Mesendoderm (in vitro differentiated cells): ENCODE data around the gene RNF217.

ENCODE experiments used
- DNase-seq: peaks from one replicate; pipeline ENCODE4 v3.0.0; 2013
- H2AK5ac ChIP-seq: 2 replicates; pipeline ENCODE4 v1.6.1; 2013; ENCODE audit warnings: low read length, inconsistent platforms
- H2BK120ac ChIP-seq: 2 replicates; pipeline ENCODE4 v1.6.1; 2013; ENCODE audit warnings: low read depth, mild to moderate bottlenecking, low read length, moderate library complexity, mixed read lengths
- H2BK15ac ChIP-seq: replicated peaks from 2 replicates; pipeline ENCODE4 v1.6.1; 2013; ENCODE audit warnings: low read depth, mild to moderate bottlenecking, moderate library complexity
- H2BK5ac ChIP-seq: 2 replicates; pipeline ENCODE4 v1.6.1; 2013; ENCODE audit warnings: low read length, inconsistent platforms
- H3K18ac ChIP-seq: 2 replicates; pipeline ENCODE4 v1.6.1; 2013; ENCODE audit warnings: mild to moderate bottlenecking, low read length, mixed read lengths
- H3K23ac ChIP-seq: one replicate; pipeline ENCODE4 v1.6.1; 2013; ENCODE audit warnings: low read length
- H3K27ac ChIP-seq: 2 replicates; pipeline ENCODE4 v1.5.1; 2013; ENCODE audit warnings: low read depth, mild to moderate bottlenecking, inconsistent platforms, low read length, moderate library complexity
- H3K27me3 ChIP-seq: 2 replicates; pipeline ENCODE4 v1.6.1; 2013; ENCODE audit warnings: low read length, control low read depth, mild to moderate bottlenecking, inconsistent platforms; ENCODE audit not compliant: insufficient read depth, poor library complexity
- H3K36me3 ChIP-seq: 2 replicates; pipeline ENCODE4 v1.6.1; 2013; ENCODE audit warnings: low read length, inconsistent platforms; ENCODE audit not compliant: control insufficient read depth, insufficient read depth
- H3K4ac ChIP-seq: one replicate; pipeline ENCODE4 v1.6.1; 2013; ENCODE audit warnings: low read depth, mild to moderate bottlenecking, low read length, moderate library complexity
- H3K4me1 ChIP-seq: 2 replicates; pipeline ENCODE4 v1.6.1; 2013; ENCODE audit warnings: low read depth, low read length, inconsistent platforms; ENCODE audit not compliant: control insufficient read depth
- H3K4me2 ChIP-seq: 2 replicates; pipeline ENCODE4 v1.6.1; 2013; ENCODE audit warnings: low read length
- H3K4me3 ChIP-seq: 2 replicates; pipeline ENCODE4 v1.5.1; 2013; ENCODE audit warnings: mild to moderate bottlenecking, low read length
- H3K56ac ChIP-seq: one replicate; pipeline ENCODE4 v1.6.1; 2013; ENCODE audit warnings: low read length
- H3K79me1 ChIP-seq: 2 replicates; pipeline ENCODE4 v1.6.1; 2013; ENCODE audit warnings: low read length, inconsistent platforms
- H3K79me2 ChIP-seq: 2 replicates; pipeline ENCODE4 v1.6.1; 2013; ENCODE audit warnings: mild to moderate bottlenecking, low read length; ENCODE audit not compliant: control insufficient read depth, insufficient read depth
- H3K9ac ChIP-seq: 2 replicates; pipeline ENCODE4 v1.6.1; 2013; ENCODE audit warnings: low read length, inconsistent platforms
- H4K5ac ChIP-seq: one replicate; pipeline ENCODE4 v1.6.1; 2013; ENCODE audit warnings: low read length
- H4K8ac ChIP-seq: one replicate; pipeline ENCODE4 v1.6.1; 2013; ENCODE audit warnings: low read depth, mild to moderate bottlenecking, control low read depth, low read length, moderate library complexity
- WGBS: extraction: QIAGEN DNeasy Blood & Tissue Kit; methylation state at CpG from one replicate; pipeline ENCODE4 v1.1.7; 2013; ENCODE audit warnings: low lambda C conversion rate, missing lambda C conversion rate; ENCODE audit not compliant: insufficient coverage; ENCODE audit errors: extremely low coverage; 5-methylcytosine and 5-hydroxymethylcytosine counted together

Gene RNF217

DNA sequence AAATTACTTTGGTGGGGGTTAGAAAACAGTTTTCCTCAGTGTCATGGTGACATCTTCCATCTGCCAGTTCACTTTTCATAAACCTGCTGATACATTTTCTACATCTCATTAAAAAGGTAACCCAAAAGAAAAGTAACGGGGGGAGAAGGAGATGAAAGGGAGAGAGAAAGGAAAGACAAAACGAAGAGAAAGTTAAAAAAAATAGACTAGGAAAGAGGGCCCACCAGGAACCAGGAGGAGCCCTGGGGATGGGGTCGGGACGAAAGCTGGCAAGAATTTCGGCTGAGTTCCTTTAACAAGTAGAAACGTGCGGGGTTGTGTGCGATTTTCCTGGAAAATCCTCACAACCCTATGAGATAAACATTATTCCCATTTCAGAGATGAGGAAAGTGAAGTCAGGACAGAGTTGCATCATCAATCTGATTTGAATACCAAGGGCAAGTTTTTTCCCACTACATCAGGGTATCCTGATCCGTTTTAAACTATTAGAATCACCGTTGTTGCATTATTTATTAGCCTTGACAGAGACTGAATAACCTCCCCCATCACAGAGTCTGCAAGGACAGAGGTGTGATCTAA lies 137.9 kb downstream of the RNF217 start:
- Histone ChIP-seq H2BK15ac (no peak overlapping the region), H3K27ac (no peak overlapping the region), H3K4me3 (no peak overlapping the region), H3K9ac (no peak overlapping the region), H3K18ac (no peak overlapping the region), H3K4ac (no peak overlapping the region), H4K8ac (no peak overlapping the region), H3K56ac (no peak overlapping the region), H3K23ac (no peak overlapping the region), H4K5ac (no peak overlapping the region), H2BK5ac (no peak overlapping the region), H2AK5ac (no peak overlapping the region), H3K27me3 (no peaks in the 10 kb centered on the region), H3K4me1 (no peaks in the 10 kb centered on the region), H3K4me2 (peak overlapping the region; percentile 86), H3K79me2 (no peaks in the 10 kb centered on the region), H3K36me3 (no peaks in the 10 kb centered on the region), H3K79me1 (no peaks in the 10 kb centered on the region), H2BK120ac (no peak overlapping the region)
- WGBS = no CpG with 5 or more reads among the region's 10 CpGs
- no peak for DNase-seq

DNA sequence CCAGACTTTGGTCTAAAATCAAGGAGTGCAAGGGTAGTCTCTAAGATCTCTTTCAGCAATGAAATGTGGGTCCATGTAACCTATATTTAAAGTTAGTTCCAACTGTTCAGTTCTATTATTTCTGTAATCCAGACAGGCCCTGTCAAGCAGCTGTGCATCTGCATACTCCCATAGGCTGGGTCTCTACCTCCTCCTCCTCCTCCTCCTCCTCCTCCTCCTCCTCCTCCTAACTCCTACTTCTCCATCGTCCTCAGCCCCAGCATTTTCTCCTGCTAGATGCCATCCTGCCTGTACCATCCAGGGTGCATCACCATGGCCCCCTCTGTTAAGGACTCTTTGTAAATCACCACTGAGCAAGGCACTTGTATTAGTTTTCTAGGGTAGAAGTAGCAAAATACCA lies 138.9 kb downstream of the RNF217 start:
- Histone ChIP-seq H3K18ac (no peak overlapping the region), H4K8ac (no peak overlapping the region), H3K36me3 (no peaks in the 10 kb centered on the region), H3K27me3 (no peaks in the 10 kb centered on the region), H3K4ac (no peak overlapping the region), H3K56ac (no peak overlapping the region), H3K27ac (no peak overlapping the region), H2AK5ac (no peak overlapping the region), H3K4me1 (no peaks in the 10 kb centered on the region), H2BK15ac (no peak overlapping the region), H3K9ac (no peak overlapping the region), H2BK5ac (no peak overlapping the region), H3K4me3 (no peak overlapping the region), H4K5ac (no peak overlapping the region), H3K79me1 (no peaks in the 10 kb centered on the region), H3K4me2 (no peak overlapping the region), H2BK120ac (no peak overlapping the region), H3K23ac (no peak overlapping the region), H3K79me2 (no peaks in the 10 kb centered on the region)
- WGBS = no CpG with 5 or more reads among the region's 1 CpG
- DNase-seq = no peak

DNA sequence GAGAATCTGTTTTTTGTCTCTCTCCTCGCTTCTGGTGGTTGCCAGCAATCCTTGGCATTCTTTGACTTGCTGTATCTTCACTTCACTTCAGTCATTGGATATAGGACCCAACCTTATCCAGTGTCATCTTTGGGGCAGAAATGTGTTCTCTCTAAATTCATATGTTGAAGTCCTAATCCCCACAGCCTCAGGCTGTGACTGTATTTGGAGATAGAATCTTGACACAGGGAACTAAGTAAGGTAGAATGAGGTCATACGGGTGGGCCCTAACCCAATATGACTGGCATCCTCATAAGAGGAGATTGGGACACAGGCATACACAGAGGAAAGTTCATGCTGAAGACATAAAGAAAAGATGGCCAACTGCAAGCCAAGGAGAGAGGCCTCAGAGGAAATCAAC lies 139.4 kb downstream of the RNF217 start:
- H2BK5ac ChIP-seq = no peak overlapping the region
- no peak overlapping the region for H3K18ac ChIP-seq
- no peak overlapping the region for H2BK120ac ChIP-seq
- H3K79me2 ChIP-seq = no peaks in the 10 kb centered on the region
- no peak overlapping the region for H3K4ac ChIP-seq
- no peaks in the 10 kb centered on the region for H3K36me3 ChIP-seq
- no peak overlapping the region for H3K4me2 ChIP-seq
- H4K8ac ChIP-seq = no peak overlapping the region
- no peaks in the 10 kb centered on the region for H3K4me1 ChIP-seq
- no peak overlapping the region for H3K23ac ChIP-seq
- no peaks in the 10 kb centered on the region for H3K27me3 ChIP-seq
- no peak overlapping the region for H3K9ac ChIP-seq
- no peak overlapping the region for H2BK15ac ChIP-seq
- H3K4me3 ChIP-seq = no peak overlapping the region
- no peak overlapping the region for H3K27ac ChIP-seq
- no peak for DNase-seq
- no CpG with 5 or more reads among the region's 2 CpGs for WGBS
- no peaks in the 10 kb centered on the region for H3K79me1 ChIP-seq
- no peak overlapping the region for H4K5ac ChIP-seq
- no peak overlapping the region for H2AK5ac ChIP-seq
- H3K56ac ChIP-seq = no peak overlapping the region

DNA sequence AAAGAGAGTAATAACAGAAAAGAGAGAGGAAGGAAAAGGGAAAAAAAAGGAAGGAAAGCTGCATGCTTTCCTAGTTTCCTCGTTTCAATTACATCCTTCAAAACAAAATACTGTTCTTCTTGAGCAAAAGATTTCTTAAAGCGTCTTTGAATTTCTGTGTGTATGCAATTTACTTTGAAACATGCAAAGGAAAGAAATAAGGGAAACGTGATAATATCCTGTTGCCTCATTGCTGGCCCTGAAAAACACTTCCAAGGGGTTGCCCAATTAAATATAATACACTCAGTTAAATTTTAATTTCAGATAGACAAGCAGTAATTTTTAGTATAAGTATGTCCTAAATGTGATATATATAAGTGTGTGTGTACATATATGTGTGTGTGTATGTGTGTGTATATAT lies 140.2 kb downstream of the RNF217 start:
- no peaks in the 10 kb centered on the region for H3K27me3 ChIP-seq
- DNase-seq = no peak
- H2BK120ac ChIP-seq = no peak overlapping the region
- no peak overlapping the region for H3K23ac ChIP-seq
- H3K4me2 ChIP-seq = no peak overlapping the region
- no peak overlapping the region for H2BK5ac ChIP-seq
- no peaks in the 10 kb centered on the region for H3K79me2 ChIP-seq
- H3K4me1 ChIP-seq = no peaks in the 10 kb centered on the region
- H3K9ac ChIP-seq = no peak overlapping the region
- H2AK5ac ChIP-seq = no peak overlapping the region
- H3K79me1 ChIP-seq = no peaks in the 10 kb centered on the region
- H3K27ac ChIP-seq = no peak overlapping the region
- H4K5ac ChIP-seq = no peak overlapping the region
- no peak overlapping the region for H4K8ac ChIP-seq
- no peak overlapping the region for H2BK15ac ChIP-seq
- H3K4ac ChIP-seq = no peak overlapping the region
- no CpG with 5 or more reads among the region's 3 CpGs for WGBS
- no peaks in the 10 kb centered on the region for H3K36me3 ChIP-seq
- H3K56ac ChIP-seq = no peak overlapping the region
- H3K18ac ChIP-seq = no peak overlapping the region
- H3K4me3 ChIP-seq = no peak overlapping the region

DNA sequence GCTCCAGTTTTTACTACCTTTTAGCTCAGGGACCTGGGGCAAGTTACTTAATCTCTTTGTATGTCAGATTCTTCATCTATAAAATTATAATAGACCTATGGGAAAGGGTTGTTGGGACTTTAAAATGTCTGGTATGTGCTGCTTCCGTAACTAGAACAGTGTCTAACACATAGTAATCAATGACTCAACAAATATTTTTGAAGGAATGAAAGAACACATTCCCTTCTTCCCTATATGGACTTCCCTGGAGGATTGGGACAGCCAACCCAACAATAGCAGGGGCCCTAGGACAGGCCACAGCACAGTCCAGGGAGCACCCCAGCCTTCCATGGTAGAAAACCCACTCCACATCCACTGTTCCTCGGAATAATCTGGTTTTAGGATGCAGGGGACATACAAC lies 140.7 kb downstream of the RNF217 start:
- no peaks in the 10 kb centered on the region for H3K27me3 ChIP-seq
- no peak for DNase-seq
- no peaks in the 10 kb centered on the region for H3K4me1 ChIP-seq
- no peak overlapping the region for H3K4me2 ChIP-seq
- H3K4ac ChIP-seq = no peak overlapping the region
- no peak overlapping the region for H4K5ac ChIP-seq
- no peak overlapping the region for H3K4me3 ChIP-seq
- no peaks in the 10 kb centered on the region for H3K36me3 ChIP-seq
- no peak overlapping the region for H2BK120ac ChIP-seq
- H3K23ac ChIP-seq = no peak overlapping the region
- no peak overlapping the region for H3K56ac ChIP-seq
- no peak overlapping the region for H2AK5ac ChIP-seq
- no peaks in the 10 kb centered on the region for H3K79me1 ChIP-seq
- H3K9ac ChIP-seq = no peak overlapping the region
- H3K18ac ChIP-seq = no peak overlapping the region
- no peak overlapping the region for H2BK5ac ChIP-seq
- no peak overlapping the region for H2BK15ac ChIP-seq
- H4K8ac ChIP-seq = no peak overlapping the region
- no peaks in the 10 kb centered on the region for H3K79me2 ChIP-seq
- WGBS = no CpG with 5 or more reads among the region's 2 CpGs
- H3K27ac ChIP-seq = no peak overlapping the region

DNA sequence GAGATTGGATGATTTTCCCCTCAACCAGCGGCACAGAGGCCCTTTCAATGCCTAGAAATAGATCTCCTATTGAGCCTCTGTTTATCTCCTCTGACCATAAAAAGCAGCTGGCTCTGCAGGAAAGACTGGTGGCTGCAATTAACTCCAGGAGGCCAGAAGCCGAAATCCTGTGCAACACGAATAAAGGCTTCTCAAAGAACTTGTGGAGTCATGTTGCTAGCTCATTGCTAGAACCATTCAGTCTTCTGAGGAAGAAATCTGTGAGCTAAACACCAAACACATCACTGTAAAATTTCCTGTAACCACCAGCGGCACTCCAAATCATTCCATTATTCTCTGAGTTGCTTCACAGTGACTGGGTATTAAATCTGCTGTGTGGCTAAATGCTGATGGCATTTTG lies 142.2 kb downstream of the RNF217 start:
- Histone ChIP-seq H3K79me1 (no peaks in the 10 kb centered on the region), H3K27ac (no peak overlapping the region), H3K79me2 (no peaks in the 10 kb centered on the region), H2AK5ac (no peak overlapping the region), H4K8ac (no peak overlapping the region), H3K9ac (no peak overlapping the region), H2BK15ac (no peak overlapping the region), H2BK5ac (no peak overlapping the region), H3K4me3 (no peak overlapping the region), H3K4me1 (no peaks in the 10 kb centered on the region), H3K56ac (no peak overlapping the region), H3K18ac (no peak overlapping the region), H3K36me3 (no peaks in the 10 kb centered on the region), H3K27me3 (no peaks in the 10 kb centered on the region), H4K5ac (no peak overlapping the region), H3K23ac (no peak overlapping the region), H3K4ac (no peak overlapping the region), H3K4me2 (no peak overlapping the region), H2BK120ac (no peak overlapping the region)
- no CpG with 5 or more reads among the region's 4 CpGs for WGBS
- DNase-seq = peak; percentile 40
